Measurements from ENCODE around the gene MICAL1. TPM values are rescaled to one million over a fixed set of nuclear protein-coding genes. Genes with fewer than 3 reads are reported as not detected.

MICAL1 gene
- total RNA-seq, 1 experiment from 2014 or later, result 92.9 TPM

GRCh38 chr6:109490713-109491112, 35.1 kb upstream of the MICAL1 start:
- Histone ChIP-seq H4K20me1 (ENCODE audit: control insufficient read depth, insufficient read depth, insufficient read length) (no peaks in the 10 kb centered on the region), H4K8ac (replicated peaks; ENCODE audit: insufficient read length, low read depth, low read length) (no peak overlapping the region), H3K56ac (ENCODE audit: insufficient read length, low read depth, low read length) (no peak overlapping the region), H2BK5ac (ENCODE audit: insufficient read length, low read length) (peak overlapping the region; percentile 30), H3K79me2 (ENCODE audit: insufficient read depth, low read length) (no peaks in the 10 kb centered on the region), H2BK15ac (ENCODE audit: low read depth, low read length) (no peak overlapping the region), H3K23me2 (ENCODE audit: insufficient read length, low read depth, low read length, poor library complexity, severe bottlenecking) (no peaks in the 10 kb centered on the region), H2BK20ac (ENCODE audit: low read depth, low read length, poor library complexity, severe bottlenecking) (no peak overlapping the region), H3K4me1 (ENCODE audit: insufficient read depth, low read length) (peaks cover 11% of the 10 kb centered on the region), H3K27ac (ENCODE audit: insufficient read length, low read depth, low read length) (no peak overlapping the region), H4K5ac (ENCODE audit: insufficient read length, low read depth, low read length) (no peak overlapping the region), H2AK5ac (ENCODE audit: insufficient read length, low read length) (no peak overlapping the region), H3K14ac (ENCODE audit: insufficient read depth, low read length) (no peak overlapping the region), H2AFZ (ENCODE audit: low read length) (peak overlapping the region; percentile 87), H3K9me3 (ENCODE audit: control insufficient read depth, low read depth, low read length) (no peaks in the 10 kb centered on the region), H3K9ac (ENCODE audit: extremely low read depth, insufficient read length, low read length) (no peak overlapping the region), H4K91ac (ENCODE audit: insufficient read length, low read depth, low read length) (no peak overlapping the region), H3K4me2 (ENCODE audit: insufficient read depth, insufficient read length, low read length) (no peak overlapping the region), H3K23ac (ENCODE audit: insufficient read length, low read depth, low read length) (no peak overlapping the region), H3K4ac (ENCODE audit: low read depth, low read length) (no peak overlapping the region), H3K79me1 (ENCODE audit: insufficient read depth, low read depth, low read length, poor library complexity, severe bottlenecking) (no peaks in the 10 kb centered on the region), H3T11ph (ENCODE audit: low read length) (no peak overlapping the region), H2BK12ac (ENCODE audit: insufficient read length, low read depth, low read length) (no peak overlapping the region), H3K27me3 (ENCODE audit: insufficient read depth, low read length) (no peaks in the 10 kb centered on the region), H2BK120ac (ENCODE audit: low read depth, low read length, poor library complexity, severe bottlenecking) (no peak overlapping the region), H3K18ac (ENCODE audit: insufficient read length, low read depth, low read length) (no peak overlapping the region)
- H3K36me3 Mint-ChIP-seq (ENCODE audit: insufficient read depth in 1 of 3, low read depth in 3 of 3), result peaks cover 0 to 5% (median 0%) of the 10 kb centered on the region in 3 experiments; a peak in 1 of 7 replicates
- H3K4me3 Mint-ChIP-seq, result no peak overlapping the region
- no peak for TF ChIP-seq CTCF (conservative IDR thresholded peaks at IDR 0.05)
- H3K27me3 Mint-ChIP-seq (ENCODE audit: low read depth), result no peaks in the 10 kb centered on the region
- peak overlapping the region in 2 of 3 experiments; percentile 47 to 90; a peak in 3 of 7 replicates for H3K27ac Mint-ChIP-seq
- no peaks in the 10 kb centered on the region; a peak in 1 of 5 replicates for H3K9me3 Mint-ChIP-seq
- H3K4me1 Mint-ChIP-seq, result peaks cover 44 to 45% of the 10 kb centered on the region in 2 experiments
- no CpG with 5 or more reads among the region's 2 CpGs for WGBS (ENCODE audit: extremely low coverage, insufficient read length, low lambda C conversion rate)
- no peak for DNase-seq

All from H9 (cell line).